Left ventricle myocardium inferior (tissue), 1 donor: ENCODE data around the gene LINC00305. TPM values are rescaled to one million over a fixed set of nuclear protein-coding genes. Genes with fewer than 3 reads are reported as not detected.

Source experiments
- DNase-seq: peaks from one replicate; pipeline ENCODE4 v3.0.0-alpha.2; 2020
- H3K27ac ChIP-seq: fragments of 200-600 bp; replicated peaks from 2 replicates; pipeline ENCODE4 v1.8.0; 2021
- H3K27me3 ChIP-seq: fragments of 200-600 bp; 2 replicates; pipeline ENCODE4 v1.8.0; 2021; ENCODE audit warnings: low read depth
- H3K36me3 ChIP-seq: fragments of 200-600 bp; 2 replicates; pipeline ENCODE4 v1.8.0; 2021
- H3K4me1 ChIP-seq: fragments of 200-600 bp; 2 replicates; pipeline ENCODE4 v1.8.0; 2021
- H3K4me3 ChIP-seq: fragments of 200-600 bp; 2 replicates; pipeline ENCODE4 v1.8.0; 2021; ENCODE audit warnings: mild to moderate bottlenecking, moderate library complexity
- H3K9me3 ChIP-seq: fragments of 200-600 bp; replicated peaks from 2 replicates; pipeline ENCODE4 v1.8.0; 2021
- intact Hi-C: fragments of 100-400 bp; cut with micrococcal nuclease; formaldehyde crosslinking; loops from one replicate; pipeline ENCODE4 v1.11.0; 2022
- total RNA-seq: library from RNA; stranded (reverse); fragmentation: NEBNext Ultra II Directional; extraction: Animal tissue kit (Norgen Biotek cat#: 25700); gene quantifications from one replicate; pipeline ENCODE4 v1.2.1, GENCODE V29; 2021
- TF ChIP-seq, protein P1 (sequence below): fragments of 200-600 bp; IDR thresholded peaks from 2 replicates; pipeline ENCODE4 v1.8.0; 2021; ENCODE audit warnings: antibody characterized with exemption, mild to moderate bottlenecking, borderline replicate concordance
- donor health status: DM: no; HTN: yes; CAD: no; lungs with severe emphysema.

Gene LINC00305
- total RNA-seq, 1 donor from 2014 or later, result not detected

DNA sequence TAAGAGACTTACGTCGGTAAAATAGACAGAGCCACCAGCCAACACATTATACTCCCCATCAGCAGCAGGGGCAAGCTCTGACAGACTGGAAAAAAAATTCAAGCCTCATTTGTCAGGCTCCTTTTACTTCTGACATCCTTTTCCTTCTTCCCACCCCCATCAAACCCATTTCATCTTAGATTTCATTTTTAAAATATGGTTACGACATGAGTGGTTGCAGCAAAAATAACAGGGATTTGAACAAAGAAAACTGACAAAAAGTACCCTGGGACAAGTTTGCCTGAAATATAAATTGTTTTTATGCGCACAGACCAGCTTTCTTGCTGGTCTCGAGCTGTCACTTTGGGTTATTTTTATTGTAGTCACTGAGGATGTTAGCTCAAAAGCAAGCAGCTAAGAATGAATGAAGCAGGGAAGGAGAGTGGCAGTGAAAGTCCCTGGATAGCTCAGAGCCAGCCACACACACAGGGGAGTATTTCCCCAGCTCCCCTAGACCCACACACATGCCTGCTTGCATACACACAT lies 30.7 kb upstream of the LINC00305 start:
- Histone ChIP-seq H3K36me3 (no peaks in the 10 kb centered on the region), H3K27me3 (peaks cover 4% of the 10 kb centered on the region), H3K9me3 (no peaks in the 10 kb centered on the region), H3K27ac (no peak overlapping the region), H3K4me3 (no peak overlapping the region), H3K4me1 (no peaks in the 10 kb centered on the region)
- intact Hi-C loops, result no loop called here
- TF ChIP-seq, protein P1, sequence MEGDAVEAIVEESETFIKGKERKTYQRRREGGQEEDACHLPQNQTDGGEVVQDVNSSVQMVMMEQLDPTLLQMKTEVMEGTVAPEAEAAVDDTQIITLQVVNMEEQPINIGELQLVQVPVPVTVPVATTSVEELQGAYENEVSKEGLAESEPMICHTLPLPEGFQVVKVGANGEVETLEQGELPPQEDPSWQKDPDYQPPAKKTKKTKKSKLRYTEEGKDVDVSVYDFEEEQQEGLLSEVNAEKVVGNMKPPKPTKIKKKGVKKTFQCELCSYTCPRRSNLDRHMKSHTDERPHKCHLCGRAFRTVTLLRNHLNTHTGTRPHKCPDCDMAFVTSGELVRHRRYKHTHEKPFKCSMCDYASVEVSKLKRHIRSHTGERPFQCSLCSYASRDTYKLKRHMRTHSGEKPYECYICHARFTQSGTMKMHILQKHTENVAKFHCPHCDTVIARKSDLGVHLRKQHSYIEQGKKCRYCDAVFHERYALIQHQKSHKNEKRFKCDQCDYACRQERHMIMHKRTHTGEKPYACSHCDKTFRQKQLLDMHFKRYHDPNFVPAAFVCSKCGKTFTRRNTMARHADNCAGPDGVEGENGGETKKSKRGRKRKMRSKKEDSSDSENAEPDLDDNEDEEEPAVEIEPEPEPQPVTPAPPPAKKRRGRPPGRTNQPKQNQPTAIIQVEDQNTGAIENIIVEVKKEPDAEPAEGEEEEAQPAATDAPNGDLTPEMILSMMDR, result no peak
- DNase-seq, result no peak

DNA sequence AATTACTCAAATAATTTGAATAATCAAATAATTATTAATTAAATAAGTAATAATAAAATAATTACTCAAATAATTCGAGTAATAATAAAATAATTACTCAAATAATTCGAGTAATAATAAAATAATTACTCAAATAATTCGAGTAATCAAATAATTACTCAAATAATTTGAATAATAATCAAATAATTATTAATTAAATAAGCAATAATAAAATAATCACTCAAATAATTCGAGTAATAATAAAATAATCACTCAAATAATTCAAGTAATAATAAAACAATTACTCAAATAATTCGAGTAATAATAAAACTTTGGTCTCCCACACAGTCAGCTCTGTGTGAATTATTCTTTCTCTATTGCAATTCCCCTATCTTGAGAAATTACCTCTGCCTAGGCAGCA lies 30.0 kb upstream of the LINC00305 start:
- Histone ChIP-seq H3K9me3 (no peaks in the 10 kb centered on the region), H3K4me3 (no peak overlapping the region), H3K4me1 (no peaks in the 10 kb centered on the region), H3K36me3 (no peaks in the 10 kb centered on the region), H3K27ac (no peak overlapping the region), H3K27me3 (no peaks in the 10 kb centered on the region)
- TF ChIP-seq, protein P1, result no peak
- intact Hi-C loops, result no loop called here
- DNase-seq, result no peak

DNA sequence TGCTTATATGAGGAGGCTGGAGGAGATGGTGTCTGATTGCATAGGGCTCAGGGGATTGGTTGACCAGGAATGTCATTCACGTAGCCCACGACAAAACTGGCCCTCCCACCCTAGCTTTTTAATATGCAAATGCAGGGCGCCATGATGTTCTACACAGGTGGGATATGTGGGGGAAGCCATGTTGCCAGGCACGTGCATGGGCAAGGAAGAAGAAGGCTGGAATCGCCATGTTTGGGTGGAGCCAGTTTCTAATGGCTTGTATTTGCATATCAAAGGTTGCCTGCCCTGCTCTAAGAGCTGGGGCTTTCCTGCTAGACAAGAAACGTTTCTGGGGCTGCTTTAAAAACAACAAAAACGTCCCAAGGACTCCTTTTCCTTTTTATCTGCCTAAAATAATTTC lies 26.5 kb upstream of the LINC00305 start:
- Histone ChIP-seq H3K4me3 (no peak overlapping the region), H3K9me3 (peaks cover 20% of the 10 kb centered on the region), H3K27me3 (no peaks in the 10 kb centered on the region), H3K36me3 (no peaks in the 10 kb centered on the region), H3K4me1 (no peaks in the 10 kb centered on the region), H3K27ac (no peak overlapping the region)
- TF ChIP-seq, protein P1, result no peak
- DNase-seq, result no peak
- intact Hi-C loops, result no loop called here

DNA sequence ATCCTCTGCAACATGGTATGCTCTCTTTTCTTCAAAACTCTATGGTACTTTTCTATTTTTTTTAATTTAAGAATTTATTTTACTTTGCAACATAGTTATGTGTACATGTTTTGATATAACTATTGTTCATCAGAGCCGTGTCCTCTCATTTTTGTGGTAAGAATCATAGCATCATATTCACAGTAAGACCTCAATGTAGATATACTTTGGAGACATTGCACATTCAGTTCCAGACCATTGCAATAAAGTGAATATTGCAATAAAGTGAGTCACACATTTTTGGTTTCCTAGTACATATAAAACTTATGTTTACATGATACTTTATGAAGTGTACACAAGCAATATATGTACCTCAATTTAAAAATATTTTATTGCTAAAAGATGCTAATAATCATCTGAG lies 22.7 kb upstream of the LINC00305 start:
- no peak overlapping the region for H3K4me3 ChIP-seq
- DNase-seq, result no peak
- no peaks in the 10 kb centered on the region for H3K36me3 ChIP-seq
- TF ChIP-seq, protein P1, result no peak
- peaks cover 20% of the 10 kb centered on the region for H3K9me3 ChIP-seq
- H3K27ac ChIP-seq, result no peak overlapping the region
- intact Hi-C loops, result no loop called here
- H3K4me1 ChIP-seq, result no peaks in the 10 kb centered on the region
- no peaks in the 10 kb centered on the region for H3K27me3 ChIP-seq

DNA sequence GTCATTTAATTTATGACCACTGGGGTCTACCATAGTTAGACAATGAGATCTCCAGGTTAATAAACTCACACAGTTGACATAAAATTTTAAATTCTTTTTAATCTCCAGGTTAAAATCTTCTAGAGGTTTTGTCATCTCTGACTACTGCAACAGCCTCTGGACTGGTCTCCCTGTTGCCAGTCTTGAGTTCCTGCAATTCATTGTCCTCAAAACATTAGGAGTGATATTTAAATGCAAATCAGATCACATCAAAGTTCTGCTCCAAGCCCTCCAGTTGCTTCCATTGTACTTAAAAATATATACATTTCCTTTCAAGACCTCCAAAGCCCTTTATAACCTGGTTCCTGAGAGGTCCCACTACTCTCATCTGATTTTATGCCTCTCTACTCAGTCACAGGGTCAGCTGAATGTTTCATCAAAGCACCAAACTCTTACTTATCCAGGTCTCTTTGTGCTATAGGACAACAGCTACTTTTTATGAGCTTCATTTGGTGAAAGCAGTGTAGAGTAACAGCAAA lies 18.6 kb upstream of the LINC00305 start:
- H3K9me3 ChIP-seq, result peaks cover 12% of the 10 kb centered on the region
- H3K27me3 ChIP-seq, result no peaks in the 10 kb centered on the region
- no peak overlapping the region for H3K4me3 ChIP-seq
- no peak for DNase-seq
- H3K36me3 ChIP-seq, result no peaks in the 10 kb centered on the region
- TF ChIP-seq, protein P1, result no peak
- H3K27ac ChIP-seq, result no peak overlapping the region
- no peaks in the 10 kb centered on the region for H3K4me1 ChIP-seq
- intact Hi-C loops, result no loop called here
